Spleen (tissue), 11 donors: ENCODE measurements around the gene CHCHD3. TPM values are rescaled to one million over a fixed set of nuclear protein-coding genes. Genes with fewer than 3 reads are reported as not detected.

Experiments used
- DNase-seq: peaks from one replicate; pipeline ENCODE4 v3.0.0-alpha.2; 2020
- H3K27ac ChIP-seq, 8 donors: fragments of 200-600 bp; sonication (generic) in 7 of 8; 1 replicate in 4 of 8; 2 replicates in 4 of 8; pipeline versions ENCODE4 v1.5.0 to v1.8.0; 2016 to 2021; ENCODE audit warnings: inconsistent platforms in 4 of 8, mild to moderate bottlenecking in 4 of 8, moderate library complexity in 1 of 8
- H3K27me3 ChIP-seq, 7 donors: fragments of 200-600 bp; sonication (generic) in 6 of 7; replicated peaks in 1 of 7; 1 replicate in 4 of 7; 2 replicates in 3 of 7; pipeline versions ENCODE4 v1.5.0 to v1.8.0; 2016 to 2021; ENCODE audit warnings: inconsistent platforms in 3 of 7, mild to moderate bottlenecking in 1 of 7
- H3K36me3 ChIP-seq, 6 donors: fragments of 200-600 bp; sonication (generic) in 5 of 6; 1 replicate in 4 of 6; 2 replicates in 2 of 6; pipeline versions ENCODE4 v1.5.0 to v1.8.0; 2016 to 2021; ENCODE audit warnings: inconsistent platforms in 2 of 6
- H3K4me1 ChIP-seq, 6 donors: fragments of 200-600 bp; sonication (generic) in 5 of 6; 1 replicate in 3 of 6; 2 replicates in 3 of 6; pipeline versions ENCODE4 v1.5.0 to v1.8.0; 2016 to 2021; ENCODE audit warnings: inconsistent platforms in 3 of 6
- H3K4me3 ChIP-seq, 8 donors: fragments of 200-600 bp; sonication (generic) in 7 of 8; 1 replicate in 4 of 8; 2 replicates in 4 of 8; pipeline versions ENCODE4 v1.5.0 to v1.8.0; 2016 to 2021; ENCODE audit warnings: inconsistent platforms in 4 of 8, mild to moderate bottlenecking in 4 of 8, moderate library complexity in 2 of 8
- H3K9me3 ChIP-seq, 8 donors: fragments of 200-600 bp; sonication (generic) in 7 of 8; 1 replicate in 4 of 8; 2 replicates in 4 of 8; pipeline versions ENCODE4 v1.5.0 to v1.8.0; 2016 to 2021; ENCODE audit warnings: inconsistent platforms in 4 of 8
- CTCF ChIP-seq, 11 experiments: fragments of 200-600 bp in 7 of 11; fragments of 450-650 bp in 4 of 11; sonication (generic) in 4 of 11; IDR thresholded peaks in 8 of 11; conservative IDR thresholded peaks in 3 of 11; 1 replicate in 7 of 11; 2 replicates in 4 of 11; pipeline versions ENCODE4 v1.4.0 to v1.8.0; 2016 to 2021; ENCODE audit warnings: antibody characterized with exemption in 11 of 11, inconsistent platforms in 4 of 11, mild to moderate bottlenecking in 1 of 11
- POLR2A ChIP-seq, 3 donors: fragments of 450-650 bp; IDR thresholded peaks; one replicate each; pipeline ENCODE4 v1.5.1; 2017; ENCODE audit warnings: antibody characterized with exemption in 3 of 3, mild to moderate bottlenecking in 1 of 3
- POLR2AphosphoS5 ChIP-seq, 3 donors: sonication (generic); formaldehyde crosslinking; IDR thresholded peaks; one replicate each; pipeline ENCODE4 v1.5.1; 2017; ENCODE audit warnings: antibody characterized with exemption in 3 of 3
- WGBS, 5 donors: extraction: QIAGEN DNeasy Blood & Tissue Kit in 3 of 5; methylation state at CpG; one replicate each; pipeline versions ENCODE4 v1.1.5 to v1.1.7; 2013 to 2018; 5-methylcytosine and 5-hydroxymethylcytosine counted together
- intact Hi-C: fragments of 100-400 bp; cut with DNase I; formaldehyde crosslinking; loops from one replicate; pipeline ENCODE4 v1.15.0; 2023; ENCODE audit warnings: low total_unique reads
- polyA plus RNA-seq, 3 donors: library from polyadenylated mRNA; stranded (reverse); fragments of 200-250 nt; gene quantifications; one replicate each; pipeline ENCODE4 v1.2.1, GENCODE V29; 2013
- total RNA-seq, 7 donors: library from RNA; depleted of rRNA in 3 of 7; stranded (reverse); fragments of >200 nt in 3 of 7; fragmentation: NEBNext Ultra II Directional in 4 of 7; extraction: Animal tissue kit (Norgen Biotek cat#: 25700) in 4 of 7; gene quantifications; one replicate each; pipeline versions ENCODE4 v1.1.0 to v1.2.1, GENCODE V29; 2016 to 2021
- donor health status: healthy with polysubstance abuse.
- donor health status: DM: no; HTN: no; CAD: no; lungs with moderate emphysema.
- donor health status: DM: no; HTN: no; CAD: no.
- donor health status: Bipolar disorder and iron deficiency.
- donor health status: healthy.
- donor health status: DM: no; HTN: no; CAD: no.
- donor health status: DM: yes; HTN: yes; CAD: no.

The CHCHD3 gene
- total and polyA plus RNA-seq, 10 donors, result 18.6 to 60.3 (median 38.8) TPM

DNA sequence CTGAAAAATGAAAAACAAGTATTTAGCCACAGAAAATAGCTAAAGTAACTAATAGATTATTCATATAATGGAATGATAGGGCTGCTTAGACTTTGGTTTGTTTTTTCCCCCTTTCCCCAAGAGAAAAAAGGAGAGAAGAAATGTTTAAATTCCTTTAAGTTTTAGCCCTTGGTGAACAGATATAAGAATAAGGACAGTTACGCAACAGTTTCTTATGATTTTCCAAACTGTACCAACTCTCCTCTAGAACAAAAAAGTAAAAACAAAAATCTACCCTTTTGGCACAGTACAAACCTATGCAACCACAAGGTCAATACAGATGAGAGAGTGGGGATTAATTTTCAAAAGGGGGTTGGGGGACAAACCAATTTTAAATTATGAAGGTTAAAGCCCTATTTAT lies 227.7 kb downstream of the CHCHD3 start:
- Histone ChIP-seq H3K4me3 (no peak overlapping the region), H3K9me3 (no peaks in the 10 kb centered on the region), H3K4me1 (no peaks in the 10 kb centered on the region), H3K27me3 (no peaks in the 10 kb centered on the region), H3K27ac (no peak overlapping the region), H3K36me3 (peaks cover 0 to 10% (median 0%) of the 10 kb centered on the region in 6 donors)
- WGBS, 5 donors, result 91 to 100% (median 98%) methylated on average over 1 of the region's 1 CpG
- no peak for TF ChIP-seq CTCF (IDR thresholded peaks at IDR 0.05 in 8 of 11, conservative IDR thresholded peaks at IDR 0.05 in 3 of 11)
- no peak for TF ChIP-seq POLR2AphosphoS5 (IDR thresholded peaks at IDR 0.05)
- intact Hi-C loops, result no loop called here
- no peak for DNase-seq

GRCh38 chr7:132847376-132847775 lies 234.5 kb downstream of the CHCHD3 start:
- 95 to 97% (median 95%) methylated on average over 7 of the region's 7 CpGs for WGBS, 5 donors
- Histone ChIP-seq H3K27ac (no peak overlapping the region), H3K4me1 (no peaks in the 10 kb centered on the region), H3K9me3 (no peaks in the 10 kb centered on the region), H3K36me3 (no peaks in the 10 kb centered on the region), H3K4me3 (no peak overlapping the region), H3K27me3 (no peaks in the 10 kb centered on the region)
- intact Hi-C loops, result no loop called here
- no peak for DNase-seq
- TF ChIP-seq POLR2AphosphoS5 (IDR thresholded peaks at IDR 0.05) (no peak), CTCF (IDR thresholded peaks at IDR 0.05 in 8 of 11, conservative IDR thresholded peaks at IDR 0.05 in 3 of 11) (no peak), POLR2A (IDR thresholded peaks at IDR 0.05) (no peak)

- Histone ChIP-seq H3K4me1 (no peaks in the 10 kb centered on the region), H3K36me3 (no peaks in the 10 kb centered on the region), H3K27ac (no peak overlapping the region), H3K9me3 (no peaks in the 10 kb centered on the region), H3K27me3 (no peaks in the 10 kb centered on the region), H3K4me3 (no peak overlapping the region)
- TF ChIP-seq POLR2A (IDR thresholded peaks at IDR 0.05) (no peak), POLR2AphosphoS5 (IDR thresholded peaks at IDR 0.05) (no peak), CTCF (IDR thresholded peaks at IDR 0.05 in 8 of 11, conservative IDR thresholded peaks at IDR 0.05 in 3 of 11) (no peak)
- WGBS, 5 donors, result 94 to 100% (median 98%) methylated on average over 3 of the region's 3 CpGs
- DNase-seq, result no peak
- intact Hi-C loops, result no loop called here
Observed at GRCh38 chr7:132846086-132846485, 235.8 kb downstream of the CHCHD3 start.

DNA sequence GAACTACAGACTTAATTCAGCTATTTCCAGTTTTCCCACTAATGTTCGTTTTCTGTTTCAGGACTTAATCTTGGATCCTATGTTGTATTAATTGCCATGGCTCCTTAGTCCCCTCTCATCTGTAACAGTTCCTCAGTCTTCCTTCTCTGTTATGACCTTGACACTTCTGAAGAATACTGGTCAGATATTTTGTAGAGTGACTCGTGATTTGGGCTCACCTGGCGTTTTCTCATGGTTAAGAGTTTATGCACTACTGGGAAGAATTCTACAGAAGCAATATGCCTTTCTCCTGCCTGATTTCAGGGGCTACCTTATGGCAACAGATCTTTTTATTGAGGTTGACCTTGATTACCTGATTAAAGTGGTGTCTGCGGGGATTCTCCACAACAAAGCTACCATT lies 239.4 kb downstream of the CHCHD3 start:
- no peak overlapping the region for H3K4me3 ChIP-seq

More for the DNA sequence above, 239.4 kb downstream of the CHCHD3 start:
- peaks cover 0 to 7% (median 0%) of the 10 kb centered on the region in 6 donors for H3K36me3 ChIP-seq
- DNase-seq, result no peak
- no peak for TF ChIP-seq CTCF (IDR thresholded peaks at IDR 0.05 in 8 of 11, conservative IDR thresholded peaks at IDR 0.05 in 3 of 11)
- TF ChIP-seq POLR2AphosphoS5 (IDR thresholded peaks at IDR 0.05), result no peak
- no peak for TF ChIP-seq POLR2A (IDR thresholded peaks at IDR 0.05)
- no peaks in the 10 kb centered on the region for H3K27me3 ChIP-seq
- no peaks in the 10 kb centered on the region for H3K4me1 ChIP-seq
- no peaks in the 10 kb centered on the region for H3K9me3 ChIP-seq
- H3K27ac ChIP-seq, result no peak overlapping the region
- 90 to 95% (median 91%) methylated on average over 4 of the region's 4 CpGs for WGBS, 5 donors
- intact Hi-C loops, result no loop called here
